Measurements from ENCODE around the gene CCDC88B. TPM values are rescaled to one million over a fixed set of nuclear protein-coding genes. Genes with fewer than 3 reads are reported as not detected.
A peak's percentile ranks its signal among the peaks of the same experiment; 100 is the strongest.

CCDC88B gene
- total and polyA plus RNA-seq, 5 donors = 5.9 to 25.1 (median 12.7) TPM

DNA sequence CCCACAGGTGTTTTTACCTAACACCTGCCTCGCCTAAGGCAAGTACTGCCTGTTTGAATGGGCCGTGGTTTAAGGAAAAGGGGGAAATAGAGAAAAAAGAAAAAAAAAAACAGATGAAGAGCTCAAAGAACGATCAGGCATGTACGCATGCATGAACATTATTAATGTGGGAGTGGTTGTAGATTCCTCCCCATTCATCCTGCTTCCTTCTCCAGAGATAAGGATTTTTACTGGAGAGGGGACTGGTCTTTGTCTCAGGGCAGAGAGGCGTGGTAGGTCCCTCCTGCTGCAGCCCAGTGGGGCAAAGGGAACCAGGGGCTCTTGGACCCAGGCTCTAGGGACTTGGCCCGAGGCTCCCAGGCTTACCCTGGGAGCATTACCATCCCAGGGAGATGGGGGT is 42.0 kb downstream of the CCDC88B start:
- 63% methylated on average over 6 of the region's 6 CpGs for WGBS
- no peak for DNase-seq

DNA sequence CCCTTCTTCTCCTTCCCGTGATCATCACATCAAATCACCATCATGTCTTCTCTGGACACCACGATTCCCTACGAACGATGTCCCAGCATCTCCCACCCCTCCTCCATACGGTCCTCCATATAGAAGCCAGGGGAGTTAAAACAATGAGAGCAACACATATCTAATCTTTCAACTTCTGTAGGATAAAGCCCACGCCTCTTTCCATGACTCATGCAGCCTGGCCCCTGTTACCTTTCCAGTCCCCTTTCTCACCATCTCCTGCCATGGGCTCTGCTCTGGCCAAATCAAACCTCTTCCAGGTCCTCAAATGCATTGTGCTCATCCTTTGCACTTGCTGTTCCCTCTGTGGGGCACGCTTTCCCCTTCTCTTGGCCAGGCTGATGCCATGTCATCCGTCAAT is 42.6 kb downstream of the CCDC88B start:
- Histone ChIP-seq H3K27me3 (ENCODE audit: control insufficient read depth, insufficient read depth) (no peaks in the 10 kb centered on the region), H3K4me1 (ENCODE audit: control insufficient read depth, insufficient read depth, low read length) (no peaks in the 10 kb centered on the region), H3K9me3 (ENCODE audit: control insufficient read depth, low read length) (no peaks in the 10 kb centered on the region), H3K27ac (ENCODE audit: low read length) (no peak overlapping the region), H3K4me3 (ENCODE audit: low read length) (no peak overlapping the region)
- DNase-seq = no peak
- WGBS = 54% methylated on average over 8 of the region's 8 CpGs
- ATAC-seq = no peak
- intact Hi-C loops (cut with DNase I) = no loop called here

More for the DNA sequence above, 42.0 kb downstream of the CCDC88B start:
- Histone ChIP-seq H3K9me3 (ENCODE audit: control insufficient read depth, low read length) (no peaks in the 10 kb centered on the region), H3K27me3 (ENCODE audit: control insufficient read depth, insufficient read depth) (no peaks in the 10 kb centered on the region), H3K4me1 (ENCODE audit: control insufficient read depth, insufficient read depth, low read length) (no peaks in the 10 kb centered on the region), H3K4me3 (ENCODE audit: low read length) (no peak overlapping the region), H3K27ac (ENCODE audit: low read length) (no peak overlapping the region)
- ATAC-seq = no peak
- intact Hi-C loops (cut with DNase I) = no loop called here

DNA sequence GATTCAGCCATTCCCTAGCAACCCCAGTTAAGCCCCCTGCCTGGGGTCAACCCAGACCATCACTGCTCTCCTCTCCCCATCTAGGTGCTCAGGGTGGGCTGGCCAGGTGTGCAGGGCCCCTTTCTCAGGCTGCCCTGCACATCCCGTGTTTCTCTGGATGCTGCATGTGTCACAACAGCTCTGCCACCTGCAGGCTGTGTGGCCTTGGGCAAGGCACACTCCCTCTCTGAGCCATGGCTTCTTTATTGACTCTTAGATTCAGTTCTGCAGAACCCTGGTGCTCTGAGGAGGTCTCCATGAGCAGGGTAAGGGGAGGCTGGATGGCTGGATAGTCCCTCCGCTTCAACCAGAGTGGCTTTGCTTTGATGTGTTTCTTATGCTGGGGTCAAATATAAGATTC is 43.6 kb downstream of the CCDC88B start:
- ATAC-seq (no peak), DNase-seq (no peak)
- Histone ChIP-seq H3K27me3 (ENCODE audit: control insufficient read depth, insufficient read depth) (no peaks in the 10 kb centered on the region), H3K9me3 (ENCODE audit: control insufficient read depth, low read length) (no peaks in the 10 kb centered on the region), H3K27ac (ENCODE audit: low read length) (no peak overlapping the region), H3K4me1 (ENCODE audit: control insufficient read depth, insufficient read depth, low read length) (no peaks in the 10 kb centered on the region), H3K4me3 (ENCODE audit: low read length) (no peak overlapping the region)
- WGBS = 48% methylated on average over 2 of the region's 2 CpGs
- intact Hi-C loops (cut with DNase I) = no loop called here

DNA sequence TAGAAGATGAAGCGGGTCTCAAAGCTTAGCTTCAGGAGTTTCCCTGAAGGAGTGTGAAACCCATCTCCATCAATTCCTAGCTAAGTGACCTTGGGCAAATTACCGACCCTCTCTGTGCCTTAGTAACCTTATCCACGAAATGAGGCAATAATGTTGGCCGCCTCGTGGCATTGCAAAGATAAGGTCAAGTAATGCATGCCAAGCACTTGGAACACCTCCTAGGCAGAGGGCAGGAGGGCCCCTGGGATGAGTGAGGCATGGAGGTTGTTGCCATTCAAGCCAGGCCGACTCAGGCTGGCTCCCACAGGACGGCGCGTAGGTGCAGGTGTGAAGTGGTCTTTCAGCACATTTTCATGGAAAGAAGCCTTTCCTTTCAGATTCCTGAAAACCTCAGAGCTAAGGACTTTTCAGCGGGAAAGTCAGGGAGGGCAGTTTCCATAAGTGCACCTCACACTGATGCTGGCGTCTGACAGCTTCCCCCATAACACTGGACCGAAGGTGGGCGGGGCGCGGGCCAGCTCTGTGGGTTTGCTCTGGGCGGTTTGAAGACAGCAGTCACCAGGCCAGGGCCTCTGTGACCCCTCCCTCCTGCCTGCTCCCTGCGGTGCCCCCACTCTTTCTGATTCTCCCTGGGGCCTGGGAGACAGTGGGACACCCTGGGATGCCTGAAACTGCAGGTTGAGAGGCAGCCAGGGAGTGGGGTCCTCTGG is 44.2 kb downstream of the CCDC88B start:
- peak in 1 of 2 donors; percentile 23 for ATAC-seq
- Histone ChIP-seq H3K4me1 (ENCODE audit: control insufficient read depth, insufficient read depth, low read length) (no peaks in the 10 kb centered on the region), H3K4me3 (ENCODE audit: low read length) (no peak overlapping the region), H3K9me3 (ENCODE audit: control insufficient read depth, low read length) (no peaks in the 10 kb centered on the region), H3K27ac (ENCODE audit: low read length) (no peak overlapping the region), H3K27me3 (ENCODE audit: control insufficient read depth, insufficient read depth) (no peaks in the 10 kb centered on the region)
- intact Hi-C loops (cut with DNase I) = no loop called here
- 63% methylated on average over 17 of the region's 17 CpGs for WGBS
- DNase-seq = no peak

DNA sequence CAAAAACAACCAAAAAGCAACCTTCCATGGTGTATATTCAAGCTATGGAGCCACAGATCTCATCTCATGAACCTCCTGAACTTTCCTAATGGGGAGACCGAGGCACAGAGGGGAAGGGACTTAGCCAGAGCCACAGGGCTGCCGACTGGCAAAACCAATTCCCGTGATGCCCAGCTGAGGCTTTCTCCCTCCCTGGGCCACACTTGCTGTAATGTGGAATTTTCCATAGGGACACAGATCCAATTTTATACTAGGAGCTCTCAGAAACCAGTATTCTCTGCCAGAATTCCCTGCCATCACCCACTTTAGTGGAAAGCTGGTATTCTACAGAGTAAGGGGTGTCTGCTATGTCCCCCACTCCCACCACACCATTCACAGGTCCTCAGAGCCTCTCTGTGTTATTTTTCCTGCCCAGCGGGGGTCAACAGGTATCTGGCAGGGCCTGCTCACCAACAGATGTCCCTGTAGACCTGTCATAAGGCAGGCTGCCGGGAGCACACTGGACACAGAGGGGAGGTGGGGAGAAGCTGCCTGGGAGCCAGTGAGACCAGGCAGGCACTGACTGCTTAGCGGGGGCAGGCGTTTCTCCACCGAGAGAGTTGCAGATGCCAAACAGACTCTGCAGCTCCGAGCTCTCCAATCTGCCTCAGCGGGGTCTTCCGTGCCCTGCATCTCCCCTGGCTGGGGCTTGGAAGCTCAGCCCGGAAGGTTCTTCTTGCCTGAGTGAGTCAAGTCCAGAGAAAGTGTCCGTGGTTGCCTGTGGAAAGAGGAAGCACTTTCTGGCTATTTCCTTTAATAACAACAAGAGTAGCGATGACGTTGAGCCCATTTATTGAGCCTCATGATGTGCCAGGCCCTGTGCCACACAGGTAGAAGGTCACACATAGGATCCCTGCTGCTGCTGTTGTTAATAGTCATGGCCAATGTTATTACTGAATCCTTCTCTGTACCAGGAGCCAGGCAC is 45.3 kb downstream of the CCDC88B start:
- H3K9me3 ChIP-seq (ENCODE audit: control insufficient read depth, low read length) = no peaks in the 10 kb centered on the region
- no peak overlapping the region for H3K4me3 ChIP-seq (ENCODE audit: low read length)
- DNase-seq (peak in 1 of 3 donors; percentile 46), ATAC-seq (peak; percentile 32 to 39)
- intact Hi-C loops (cut with DNase I) = no loop called here
- WGBS = 58% methylated on average over 15 of the region's 15 CpGs
- H3K27me3 ChIP-seq (ENCODE audit: control insufficient read depth, insufficient read depth) = no peaks in the 10 kb centered on the region
- H3K4me1 ChIP-seq (ENCODE audit: control insufficient read depth, insufficient read depth, low read length) = no peaks in the 10 kb centered on the region
- no peak overlapping the region for H3K27ac ChIP-seq (ENCODE audit: low read length)

DNA sequence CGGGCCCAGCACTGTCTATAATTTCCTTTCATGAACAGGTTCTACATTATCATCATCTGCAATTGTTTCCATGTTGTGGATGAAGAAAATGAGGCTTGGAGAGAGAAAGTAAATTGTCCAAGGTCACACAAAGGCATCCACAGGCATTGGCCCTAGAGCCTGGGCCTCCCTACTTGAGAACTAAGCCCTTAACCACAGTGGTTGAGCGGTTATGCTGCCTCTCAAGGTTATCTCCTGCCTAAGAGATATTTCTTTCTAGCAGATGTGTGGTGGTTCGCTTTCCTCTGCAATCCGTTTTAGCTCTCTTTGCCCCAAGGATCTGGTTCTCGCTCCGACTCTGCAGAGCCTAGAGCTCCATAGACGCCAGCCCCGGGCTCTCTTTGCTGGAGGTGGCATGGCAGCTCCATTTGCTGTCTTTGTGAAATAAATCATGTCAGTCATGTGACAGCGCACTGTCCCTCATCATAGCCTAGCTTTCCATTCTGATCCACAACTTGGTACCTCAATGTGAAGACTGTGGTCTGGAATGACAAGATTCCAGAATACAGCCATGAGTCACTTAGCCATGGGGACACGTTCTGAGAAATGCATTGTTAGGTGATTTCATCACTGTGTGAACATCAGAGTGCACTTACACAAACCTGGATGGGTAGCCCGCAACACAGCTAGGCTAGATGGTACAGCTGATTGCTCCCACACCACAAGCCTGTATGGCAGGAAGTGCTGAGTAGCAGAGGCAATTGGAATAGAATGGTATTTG is 46.1 kb downstream of the CCDC88B start:
- no peak for DNase-seq
- intact Hi-C loops (cut with DNase I) = no loop called here
- H3K27ac ChIP-seq (ENCODE audit: low read length) = no peak overlapping the region

DNA sequence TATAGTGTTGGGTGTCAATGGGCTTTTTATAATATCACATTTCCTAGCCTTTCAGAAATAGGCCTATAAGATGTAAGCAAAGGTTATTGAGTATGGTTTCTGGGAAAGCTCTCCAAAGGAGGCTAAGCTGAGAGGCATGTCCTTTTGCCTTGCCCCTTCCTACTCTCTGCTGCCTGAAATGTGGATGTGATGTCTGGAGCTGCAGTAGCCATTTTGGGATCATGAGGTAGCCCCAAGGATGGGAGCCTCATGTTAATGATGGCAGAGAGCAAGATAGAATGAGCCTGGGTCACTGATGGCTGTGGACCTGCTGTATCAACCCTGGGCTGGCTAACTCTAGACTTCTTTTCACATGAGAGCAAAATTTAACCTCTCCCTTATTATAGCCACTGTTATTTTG is 47.9 kb downstream of the CCDC88B start:
- intact Hi-C loops (cut with DNase I) = no loop called here
- no peak overlapping the region for H3K27ac ChIP-seq (ENCODE audit: low read length)
- H3K4me1 ChIP-seq (ENCODE audit: control insufficient read depth, insufficient read depth, low read length) = no peaks in the 10 kb centered on the region
- ATAC-seq (no peak), DNase-seq (no peak)
- no peaks in the 10 kb centered on the region for H3K27me3 ChIP-seq (ENCODE audit: control insufficient read depth, insufficient read depth)
- no peak overlapping the region for H3K4me3 ChIP-seq (ENCODE audit: low read length)
- H3K9me3 ChIP-seq (ENCODE audit: control insufficient read depth, low read length) = no peaks in the 10 kb centered on the region

More for the DNA sequence above, 46.1 kb downstream of the CCDC88B start:
- Histone ChIP-seq H3K4me1 (ENCODE audit: control insufficient read depth, insufficient read depth, low read length) (no peaks in the 10 kb centered on the region), H3K9me3 (ENCODE audit: control insufficient read depth, low read length) (no peaks in the 10 kb centered on the region), H3K27me3 (ENCODE audit: control insufficient read depth, insufficient read depth) (no peaks in the 10 kb centered on the region), H3K4me3 (ENCODE audit: low read length) (no peak overlapping the region)
- 86% methylated on average over 11 of the region's 11 CpGs for WGBS
- no peak for ATAC-seq

DNA sequence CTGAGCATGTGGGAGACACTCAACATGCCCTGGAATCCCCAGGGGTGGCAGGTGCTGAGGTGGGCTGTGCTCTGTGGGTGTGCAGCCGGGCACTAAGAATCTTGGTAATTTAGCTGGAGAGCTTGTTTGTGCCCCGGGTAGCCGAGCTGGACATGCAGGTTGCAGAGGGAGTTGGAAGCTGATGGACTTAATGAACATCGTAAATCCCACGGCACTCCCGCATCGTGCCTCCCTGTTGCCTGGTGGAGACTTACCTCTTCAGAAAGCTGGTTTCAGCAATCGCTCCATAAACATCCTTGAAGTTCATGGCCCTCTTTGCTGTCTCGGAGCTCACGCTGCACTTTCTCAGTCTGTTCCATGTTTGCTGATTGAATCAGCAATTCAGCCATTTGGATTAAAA is 48.9 kb downstream of the CCDC88B start:
- WGBS = 92% methylated on average over 10 of the region's 10 CpGs
- intact Hi-C loops (cut with DNase I) = no loop called here
- DNase-seq (no peak), ATAC-seq (no peak)
- Histone ChIP-seq H3K4me3 (ENCODE audit: low read length) (no peak overlapping the region), H3K27ac (ENCODE audit: low read length) (no peak overlapping the region), H3K9me3 (ENCODE audit: control insufficient read depth, low read length) (no peaks in the 10 kb centered on the region), H3K27me3 (ENCODE audit: control insufficient read depth, insufficient read depth) (no peaks in the 10 kb centered on the region), H3K4me1 (ENCODE audit: control insufficient read depth, insufficient read depth, low read length) (no peaks in the 10 kb centered on the region)

DNA sequence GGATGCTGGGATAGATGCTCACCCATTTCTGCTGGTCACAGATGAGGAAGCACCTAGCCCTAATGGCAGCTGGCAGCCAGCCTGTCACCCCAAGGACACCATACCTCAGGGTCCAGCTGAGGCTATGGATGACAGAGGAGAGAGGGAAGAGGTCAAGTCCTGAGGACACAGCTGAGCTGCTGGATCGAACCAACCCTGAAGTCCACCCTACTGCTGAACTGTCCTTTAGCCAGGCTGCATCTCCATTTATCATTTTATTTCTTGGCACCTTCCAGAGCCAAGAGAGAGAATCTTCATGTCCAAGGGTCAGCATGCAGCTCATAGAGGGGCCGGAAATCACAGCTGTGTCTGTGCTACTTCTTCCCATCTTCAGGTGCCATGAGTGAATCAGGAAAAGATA is 49.8 kb downstream of the CCDC88B start:
- WGBS = 94% methylated on average over 2 of the region's 2 CpGs
- H3K27ac ChIP-seq (ENCODE audit: low read length) = no peak overlapping the region
- no peaks in the 10 kb centered on the region for H3K27me3 ChIP-seq (ENCODE audit: control insufficient read depth, insufficient read depth)
- no peaks in the 10 kb centered on the region for H3K4me1 ChIP-seq (ENCODE audit: control insufficient read depth, insufficient read depth, low read length)
- DNase-seq (no peak), ATAC-seq (no peak)
- H3K9me3 ChIP-seq (ENCODE audit: control insufficient read depth, low read length) = no peaks in the 10 kb centered on the region
- intact Hi-C loops (cut with DNase I) = no loop called here
- no peak overlapping the region for H3K4me3 ChIP-seq (ENCODE audit: low read length)

DNA sequence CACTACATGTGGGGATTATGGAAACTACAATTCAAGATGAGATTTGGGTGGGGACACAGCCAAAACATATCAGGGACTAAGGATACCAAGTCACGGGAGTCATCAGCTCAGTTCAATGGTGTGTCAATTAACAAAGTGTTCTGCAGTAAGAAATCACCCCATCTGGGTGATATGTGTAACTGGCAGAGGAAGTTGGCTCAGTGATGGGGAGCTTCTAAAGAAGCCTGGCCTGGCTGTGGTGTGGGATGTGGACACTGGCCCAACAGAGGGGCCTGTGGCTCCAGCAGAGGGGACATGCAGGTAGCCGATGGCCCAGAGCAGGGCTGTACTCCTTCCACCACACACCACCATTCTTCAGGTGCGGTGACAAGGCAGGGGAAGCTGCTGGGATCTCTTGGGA is 50.6 kb downstream of the CCDC88B start:
- no peak for ATAC-seq
- intact Hi-C loops (cut with DNase I) = no loop called here
- Histone ChIP-seq H3K27me3 (ENCODE audit: control insufficient read depth, insufficient read depth) (no peaks in the 10 kb centered on the region), H3K4me1 (ENCODE audit: control insufficient read depth, insufficient read depth, low read length) (no peaks in the 10 kb centered on the region), H3K9me3 (ENCODE audit: control insufficient read depth, low read length) (no peaks in the 10 kb centered on the region), H3K4me3 (ENCODE audit: low read length) (no peak overlapping the region), H3K27ac (ENCODE audit: low read length) (no peak overlapping the region)
- 88% methylated on average over 3 of the region's 3 CpGs for WGBS
- DNase-seq = no peak

DNA sequence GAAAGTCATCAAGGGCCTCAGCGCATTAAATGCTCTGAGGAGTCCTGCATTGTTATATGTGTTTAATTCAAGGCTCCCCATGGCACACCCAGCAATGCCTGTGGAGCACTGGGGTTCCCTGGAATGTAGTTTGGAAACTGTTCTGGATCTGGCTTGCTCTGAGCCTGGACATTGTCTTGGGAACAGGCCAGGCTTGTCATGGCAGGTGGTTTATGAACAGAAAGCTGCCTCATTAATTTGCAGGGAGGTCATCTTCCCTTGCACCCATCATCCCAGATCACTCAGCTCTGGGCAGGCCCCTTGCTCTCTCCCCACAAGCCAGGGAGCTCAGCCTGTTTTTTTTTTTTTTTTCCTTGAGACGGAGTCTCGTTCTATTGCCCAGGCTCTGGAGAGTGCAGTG is 51.8 kb downstream of the CCDC88B start:
- no peaks in the 10 kb centered on the region for H3K27me3 ChIP-seq (ENCODE audit: control insufficient read depth, insufficient read depth)
- 88% methylated on average over 3 of the region's 3 CpGs for WGBS
- no peak overlapping the region for H3K27ac ChIP-seq (ENCODE audit: low read length)
- intact Hi-C loops (cut with DNase I) = no loop called here
- ATAC-seq = no peak
- no peak overlapping the region for H3K4me3 ChIP-seq (ENCODE audit: low read length)
- DNase-seq = no peak
- H3K4me1 ChIP-seq (ENCODE audit: control insufficient read depth, insufficient read depth, low read length) = no peaks in the 10 kb centered on the region
- no peaks in the 10 kb centered on the region for H3K9me3 ChIP-seq (ENCODE audit: control insufficient read depth, low read length)

Measured in right cardiac atrium (tissue), 5 donors.